ENCODE data around the gene FAIM2. TPM values are rescaled to one million over a fixed set of nuclear protein-coding genes. Genes with fewer than 3 reads are reported as not detected.

The FAIM2 gene
- total RNA-seq, 1 experiment from 2014 or later, result 0.49 TPM

DNA sequence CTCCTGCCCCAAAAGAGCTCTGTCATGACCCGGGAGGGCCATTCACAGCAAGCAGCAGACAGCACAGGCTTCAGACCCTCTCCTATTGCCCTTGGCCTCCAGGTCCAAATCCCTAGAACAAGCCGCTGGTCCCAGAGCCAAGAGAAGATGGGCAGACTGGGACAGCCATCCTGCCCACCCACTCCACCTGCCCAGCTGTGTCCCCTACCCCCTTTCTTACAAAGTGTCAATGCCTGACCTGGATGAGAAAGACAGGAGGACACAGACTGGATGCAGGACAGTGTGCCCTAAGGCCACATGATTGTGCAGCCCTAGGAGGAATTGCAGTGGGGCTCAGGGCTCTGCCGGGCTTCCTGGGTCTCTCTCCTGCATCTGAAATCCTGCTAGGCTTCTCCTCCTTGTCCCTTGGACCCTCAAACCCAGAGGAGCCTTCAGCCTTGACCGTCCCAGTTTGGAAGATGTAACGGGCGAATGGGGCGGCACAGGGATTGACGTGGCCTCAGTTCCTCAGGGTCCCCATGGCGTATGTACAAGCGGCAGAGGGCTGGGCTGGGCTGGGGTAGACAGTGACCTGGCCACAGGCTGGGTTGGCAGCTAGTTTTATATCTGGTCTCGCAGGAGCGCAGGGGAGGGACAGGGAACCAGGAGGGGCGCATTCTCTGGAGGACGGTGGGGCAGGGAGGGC is 33.7 kb downstream of the FAIM2 start:
- CTCF ChIA-PET, result interaction anchor here (0.9 to 1.4 kb wide), 3 partner anchors 97 to 200 kb away, joined by 4 to 6 read pairs (median 6); no protein-coding TSS in a partner anchor
- no peaks in the 10 kb centered on the region for H3K36me3 ChIP-seq (ENCODE audit: control insufficient read depth, insufficient read depth, low read length)
- no peak for TF ChIP-seq SIN3A (IDR thresholded peaks at IDR 0.05; ENCODE audit: borderline replicate concordance, insufficient read depth, low read depth, low read length)
- TF ChIP-seq, protein P1, sequence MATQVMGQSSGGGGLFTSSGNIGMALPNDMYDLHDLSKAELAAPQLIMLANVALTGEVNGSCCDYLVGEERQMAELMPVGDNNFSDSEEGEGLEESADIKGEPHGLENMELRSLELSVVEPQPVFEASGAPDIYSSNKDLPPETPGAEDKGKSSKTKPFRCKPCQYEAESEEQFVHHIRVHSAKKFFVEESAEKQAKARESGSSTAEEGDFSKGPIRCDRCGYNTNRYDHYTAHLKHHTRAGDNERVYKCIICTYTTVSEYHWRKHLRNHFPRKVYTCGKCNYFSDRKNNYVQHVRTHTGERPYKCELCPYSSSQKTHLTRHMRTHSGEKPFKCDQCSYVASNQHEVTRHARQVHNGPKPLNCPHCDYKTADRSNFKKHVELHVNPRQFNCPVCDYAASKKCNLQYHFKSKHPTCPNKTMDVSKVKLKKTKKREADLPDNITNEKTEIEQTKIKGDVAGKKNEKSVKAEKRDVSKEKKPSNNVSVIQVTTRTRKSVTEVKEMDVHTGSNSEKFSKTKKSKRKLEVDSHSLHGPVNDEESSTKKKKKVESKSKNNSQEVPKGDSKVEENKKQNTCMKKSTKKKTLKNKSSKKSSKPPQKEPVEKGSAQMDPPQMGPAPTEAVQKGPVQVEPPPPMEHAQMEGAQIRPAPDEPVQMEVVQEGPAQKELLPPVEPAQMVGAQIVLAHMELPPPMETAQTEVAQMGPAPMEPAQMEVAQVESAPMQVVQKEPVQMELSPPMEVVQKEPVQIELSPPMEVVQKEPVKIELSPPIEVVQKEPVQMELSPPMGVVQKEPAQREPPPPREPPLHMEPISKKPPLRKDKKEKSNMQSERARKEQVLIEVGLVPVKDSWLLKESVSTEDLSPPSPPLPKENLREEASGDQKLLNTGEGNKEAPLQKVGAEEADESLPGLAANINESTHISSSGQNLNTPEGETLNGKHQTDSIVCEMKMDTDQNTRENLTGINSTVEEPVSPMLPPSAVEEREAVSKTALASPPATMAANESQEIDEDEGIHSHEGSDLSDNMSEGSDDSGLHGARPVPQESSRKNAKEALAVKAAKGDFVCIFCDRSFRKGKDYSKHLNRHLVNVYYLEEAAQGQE (IDR thresholded peaks at IDR 0.05; ENCODE audit: insufficient read depth in 1 of 2, low read depth in 2 of 2, low read length in 1 of 2), result no peak
- TF ChIP-seq, protein P2, sequence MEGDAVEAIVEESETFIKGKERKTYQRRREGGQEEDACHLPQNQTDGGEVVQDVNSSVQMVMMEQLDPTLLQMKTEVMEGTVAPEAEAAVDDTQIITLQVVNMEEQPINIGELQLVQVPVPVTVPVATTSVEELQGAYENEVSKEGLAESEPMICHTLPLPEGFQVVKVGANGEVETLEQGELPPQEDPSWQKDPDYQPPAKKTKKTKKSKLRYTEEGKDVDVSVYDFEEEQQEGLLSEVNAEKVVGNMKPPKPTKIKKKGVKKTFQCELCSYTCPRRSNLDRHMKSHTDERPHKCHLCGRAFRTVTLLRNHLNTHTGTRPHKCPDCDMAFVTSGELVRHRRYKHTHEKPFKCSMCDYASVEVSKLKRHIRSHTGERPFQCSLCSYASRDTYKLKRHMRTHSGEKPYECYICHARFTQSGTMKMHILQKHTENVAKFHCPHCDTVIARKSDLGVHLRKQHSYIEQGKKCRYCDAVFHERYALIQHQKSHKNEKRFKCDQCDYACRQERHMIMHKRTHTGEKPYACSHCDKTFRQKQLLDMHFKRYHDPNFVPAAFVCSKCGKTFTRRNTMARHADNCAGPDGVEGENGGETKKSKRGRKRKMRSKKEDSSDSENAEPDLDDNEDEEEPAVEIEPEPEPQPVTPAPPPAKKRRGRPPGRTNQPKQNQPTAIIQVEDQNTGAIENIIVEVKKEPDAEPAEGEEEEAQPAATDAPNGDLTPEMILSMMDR (IDR thresholded peaks at IDR 0.05), result no peak
- no peak for TF ChIP-seq POLR2AphosphoS5 (IDR thresholded peaks at IDR 0.05; ENCODE audit: low read depth, low read length)
- no peak for TF ChIP-seq TCF7L2 (IDR thresholded peaks at IDR 0.05; ENCODE audit: low read depth, low read length)
- DNase-seq (ENCODE audit: low read depth, low spot score) (no peak), ATAC-seq (no peak; the same call in 1 of the 2 replicates)
- peaks cover 41% of the 10 kb centered on the region for H3K4me1 ChIP-seq (ENCODE audit: control insufficient read depth, insufficient read depth, low read length)
- intact Hi-C loops (cut with micrococcal nuclease; ENCODE audit: unreplicated experiment), result loop anchor here (5.0 to 10.0 kb wide), 2 partner anchors 77 to 185 kb away; partner anchors contain the start of gene ASIC1
- no peaks in the 10 kb centered on the region for H3K9me3 ChIP-seq (ENCODE audit: control insufficient read depth, insufficient read depth, low read depth, low read length)
- in situ Hi-C loops (cut with HindIII; ENCODE audit: low pct_unique_long_range_greater_than_20kb, low sequenced_read_pairs), result no loop called here
- H3K4me3 ChIP-seq (ENCODE audit: low read depth in 2 of 2, low read length in 2 of 2), result no peak overlapping the region
- H3K27me3 ChIP-seq (ENCODE audit: control insufficient read depth, insufficient read depth, low read length), result no peaks in the 10 kb centered on the region
- BruUV-seq (replicated peaks), result no TSS peak
- peak overlapping the region; percentile 83 for H3K27ac ChIP-seq (ENCODE audit: low read length)
- POLR2A ChIA-PET, result no interaction called here

DNA sequence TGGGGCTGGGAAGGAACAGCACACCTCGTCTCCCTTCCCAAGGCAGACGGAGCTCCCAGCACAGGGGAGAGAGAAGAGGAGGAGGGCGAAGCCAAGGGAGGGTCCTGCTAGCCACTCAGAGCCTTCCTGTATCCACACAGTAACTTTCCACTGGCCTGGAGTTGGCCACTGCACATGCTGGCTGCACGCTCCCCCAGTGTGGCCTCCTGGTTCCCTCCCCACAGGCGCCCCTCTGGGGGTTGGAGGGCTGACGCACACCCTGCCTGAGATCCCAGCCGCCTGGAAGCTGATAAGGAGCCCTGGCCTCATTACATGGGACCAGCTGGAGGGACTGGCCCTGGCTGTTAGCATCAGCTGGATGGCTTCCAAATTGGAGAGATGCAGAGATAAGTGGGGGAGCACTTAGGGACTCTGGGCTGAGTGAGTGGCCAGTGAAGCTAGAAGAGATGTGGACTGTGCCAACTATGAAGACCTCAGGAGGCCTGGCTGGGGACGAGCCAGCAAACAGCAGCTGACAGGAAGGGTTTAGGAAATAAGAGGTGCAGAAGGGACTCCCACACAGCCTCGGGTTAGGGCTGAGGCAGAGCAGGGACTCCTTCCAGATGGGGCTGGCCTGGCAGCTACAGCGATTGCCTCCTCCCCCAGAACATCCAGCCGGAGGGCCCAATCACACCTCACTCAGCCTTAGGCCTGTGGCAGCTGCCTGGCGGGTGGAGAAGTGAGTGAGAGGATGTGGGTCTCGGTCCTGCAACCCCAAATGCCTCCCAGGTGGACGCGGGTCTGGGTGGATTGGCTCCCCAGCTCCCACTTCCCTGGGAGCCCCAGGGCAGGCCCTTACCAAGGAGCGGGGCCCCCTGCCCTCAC is 34.5 kb downstream of the FAIM2 start:
- H3K9me3 ChIP-seq (ENCODE audit: control insufficient read depth, insufficient read depth, low read depth, low read length), result no peaks in the 10 kb centered on the region
- ATAC-seq (peak; percentile 79), DNase-seq (ENCODE audit: low read depth, low spot score) (no peak)
- BruUV-seq (replicated peaks), result no TSS peak
- H3K4me1 ChIP-seq (ENCODE audit: control insufficient read depth, insufficient read depth, low read length), result peaks cover 41% of the 10 kb centered on the region
- no peak overlapping the region for H3K4me3 ChIP-seq (ENCODE audit: low read depth in 2 of 2, low read length in 2 of 2)
- peak overlapping the region; percentile 83 for H3K27ac ChIP-seq (ENCODE audit: low read length)
- in situ Hi-C loops (cut with HindIII; ENCODE audit: low pct_unique_long_range_greater_than_20kb, low sequenced_read_pairs), result no loop called here
- H3K27me3 ChIP-seq (ENCODE audit: control insufficient read depth, insufficient read depth, low read length), result no peaks in the 10 kb centered on the region
- intact Hi-C loops (cut with micrococcal nuclease; ENCODE audit: unreplicated experiment), result loop anchor here (5.0 to 10.0 kb wide), 2 partner anchors 78 to 186 kb away; partner anchors contain the start of gene ASIC1
- POLR2A ChIA-PET, result interaction anchor here (0.6 to 0.8 kb wide), 3 partner anchors 37 to 167 kb away, joined by 3 to 11 read pairs (median 3); no protein-coding TSS in a partner anchor
- no peaks in the 10 kb centered on the region for H3K36me3 ChIP-seq (ENCODE audit: control insufficient read depth, insufficient read depth, low read length)
- CTCF ChIA-PET, result interaction anchor here (1.0 to 1.4 kb wide), 3 partner anchors 76 to 201 kb away, joined by 3 to 6 read pairs (median 4); no protein-coding TSS in a partner anchor
- TF ChIP-seq, protein P2 (IDR thresholded peaks at IDR 0.05), result no peak
- peak; percentile 69 for TF ChIP-seq TCF7L2 (IDR thresholded peaks at IDR 0.05; ENCODE audit: low read depth, low read length)

Measured in Panc1 (cell line).